Upper lobe of left lung (tissue), 6 donors: ENCODE measurements around the gene METTL26. TPM values are rescaled to one million over a fixed set of nuclear protein-coding genes. Genes with fewer than 3 reads are reported as not detected.
A peak's percentile ranks its signal among the peaks of the same experiment; 100 is the strongest.

Experiments
- ATAC-seq, 2 donors: fragments of 200-7000 bp; cut with Tn5 transposase; one replicate each; pipeline ENCODE4 v1.9.1; 2022; ENCODE audit warnings: mild to moderate bottlenecking in 2 of 2, moderate library complexity in 2 of 2; ENCODE audit not compliant: low FRiP score in 2 of 2
- DNase-seq, 2 donors: peaks; one replicate each; pipeline ENCODE4 v3.0.0-alpha.2; 2019 to 2020
- H3K27ac ChIP-seq, 4 donors: fragments of 200-600 bp; sonication (generic); one replicate each; pipeline ENCODE4 v1.5.1; 2016 to 2019
- H3K27me3 ChIP-seq, 4 donors: fragments of 200-600 bp; sonication (generic); one replicate each; pipeline ENCODE4 v1.5.1; 2017 to 2019
- H3K36me3 ChIP-seq, 4 donors: fragments of 200-600 bp; sonication (generic); one replicate each; pipeline ENCODE4 v1.5.1; 2016 to 2019
- H3K4me1 ChIP-seq, 4 donors: fragments of 200-600 bp; sonication (generic); one replicate each; pipeline ENCODE4 v1.5.1; 2018 to 2019
- H3K4me3 ChIP-seq, 4 donors: fragments of 200-600 bp; sonication (generic); one replicate each; pipeline ENCODE4 v1.5.1; 2017 to 2019; ENCODE audit warnings: mild to moderate bottlenecking in 2 of 4, moderate library complexity in 1 of 4
- H3K9me3 ChIP-seq, 4 donors: fragments of 200-600 bp; sonication (generic); one replicate each; pipeline ENCODE4 v1.5.1; 2018 to 2019
- EP300 ChIP-seq, 4 donors: sonication (generic); formaldehyde crosslinking; IDR thresholded peaks; one replicate each; pipeline ENCODE4 v1.5.1; 2017; ENCODE audit warnings: antibody characterized with exemption in 4 of 4, control low read depth in 2 of 4
- POLR2A ChIP-seq, 4 donors: fragments of 450-650 bp; IDR thresholded peaks; one replicate each; pipeline ENCODE4 v1.5.1; 2016 to 2017; ENCODE audit warnings: antibody characterized with exemption in 4 of 4, mild to moderate bottlenecking in 2 of 4
- POLR2AphosphoS5 ChIP-seq, 2 donors: sonication (generic); formaldehyde crosslinking; IDR thresholded peaks; one replicate each; pipeline ENCODE4 v1.5.1; 2017; ENCODE audit warnings: antibody characterized with exemption in 2 of 2
- whole genome bisulfite sequencing, 2 donors: methylation state at CpG; one replicate each; pipeline ENCODE4 v1.1.5; 2017 to 2018; 5-methylcytosine and 5-hydroxymethylcytosine counted together
- total RNA-seq, 6 donors: library from RNA; depleted of rRNA in 4 of 6; stranded (reverse); fragments of >200 nt in 4 of 6; gene quantifications; one replicate each; pipeline versions ENCODE4 v1.1.0 to v1.2.1, GENCODE V29; 2016 to 2021
- TF ChIP-seq, protein P1 (sequence below), 6 experiments: fragments of 450-650 bp in 4 of 6; fragments of 200-600 bp in 2 of 6; sonication (generic) in 2 of 6; IDR thresholded peaks; one replicate each; pipeline ENCODE4 v1.5.1; 2016 to 2019; ENCODE audit warnings: antibody characterized with exemption in 6 of 6
- donor health status: DM: no; HTN: no; CAD: no; lungs with moderate emphysema.
- donor health status: DM: no; HTN: yes; CAD: no; lungs with severe emphysema.

METTL26 gene
- total RNA-seq, 6 donors from 2014 or later: 69.5 to 210 (median 111) TPM

DNA sequence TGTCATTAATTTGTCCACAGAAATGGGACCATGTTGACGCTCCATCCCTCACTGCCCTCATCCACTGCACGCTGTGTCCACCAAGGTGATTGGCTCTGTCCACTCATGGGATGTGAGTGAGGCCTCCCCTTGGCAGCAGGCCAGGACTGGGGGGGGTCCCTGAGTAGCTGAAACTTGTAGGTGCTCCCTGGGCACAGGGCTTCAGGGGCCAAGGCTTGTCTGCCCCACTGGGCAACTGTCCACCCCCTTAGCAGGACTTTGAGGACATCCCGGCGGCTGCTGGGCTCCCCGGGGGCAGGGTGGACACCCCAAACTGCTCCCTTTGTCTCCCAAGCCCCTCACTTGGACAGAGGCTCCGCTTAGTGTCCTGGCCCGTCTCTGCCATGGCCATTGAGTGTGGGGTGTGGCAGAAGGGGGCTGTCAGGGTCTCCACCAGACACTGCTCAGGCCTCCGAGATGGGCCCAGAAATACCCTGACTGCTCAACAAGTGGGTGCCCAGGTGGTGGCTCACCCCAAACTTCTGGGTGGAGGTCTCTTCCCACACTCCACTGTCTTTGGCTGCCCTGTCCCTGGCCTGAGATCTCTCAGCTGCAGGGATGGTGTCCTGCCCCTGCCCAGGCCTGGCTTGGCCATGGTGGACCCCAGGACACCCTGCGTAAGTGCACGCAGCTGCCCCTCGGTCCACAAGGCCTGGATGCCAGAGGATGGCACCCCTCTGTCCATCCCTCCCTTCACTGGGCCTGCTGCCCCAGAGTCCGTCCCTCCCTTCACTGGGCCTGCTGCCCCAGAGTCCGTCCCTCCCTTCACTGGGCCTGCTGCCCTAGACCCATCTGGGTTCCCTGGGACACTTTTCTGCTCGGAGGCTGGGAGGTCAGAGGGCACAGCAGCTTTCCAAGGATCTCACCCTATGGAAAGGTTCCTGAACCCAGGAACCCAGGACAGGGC, 49.2 kb downstream of the METTL26 start:
- Histone ChIP-seq H3K36me3 (peaks cover 0 to 8% (median 2%) of the 10 kb centered on the region in 4 donors), H3K4me1 (peaks cover 21 to 39% (median 34%) of the 10 kb centered on the region in 4 donors), H3K4me3 (no peak overlapping the region), H3K9me3 (no peaks in the 10 kb centered on the region), H3K27me3 (no peaks in the 10 kb centered on the region), H3K27ac (peak overlapping the region in 2 of 4 donors; percentile 13 to 95)
- DNase-seq (peak in 1 of 2 donors; percentile 75), ATAC-seq (no peak)
- 78% methylated on average over 2 to 13 of the region's 14 CpGs for WGBS, 2 donors
- TF ChIP-seq, protein P1, sequence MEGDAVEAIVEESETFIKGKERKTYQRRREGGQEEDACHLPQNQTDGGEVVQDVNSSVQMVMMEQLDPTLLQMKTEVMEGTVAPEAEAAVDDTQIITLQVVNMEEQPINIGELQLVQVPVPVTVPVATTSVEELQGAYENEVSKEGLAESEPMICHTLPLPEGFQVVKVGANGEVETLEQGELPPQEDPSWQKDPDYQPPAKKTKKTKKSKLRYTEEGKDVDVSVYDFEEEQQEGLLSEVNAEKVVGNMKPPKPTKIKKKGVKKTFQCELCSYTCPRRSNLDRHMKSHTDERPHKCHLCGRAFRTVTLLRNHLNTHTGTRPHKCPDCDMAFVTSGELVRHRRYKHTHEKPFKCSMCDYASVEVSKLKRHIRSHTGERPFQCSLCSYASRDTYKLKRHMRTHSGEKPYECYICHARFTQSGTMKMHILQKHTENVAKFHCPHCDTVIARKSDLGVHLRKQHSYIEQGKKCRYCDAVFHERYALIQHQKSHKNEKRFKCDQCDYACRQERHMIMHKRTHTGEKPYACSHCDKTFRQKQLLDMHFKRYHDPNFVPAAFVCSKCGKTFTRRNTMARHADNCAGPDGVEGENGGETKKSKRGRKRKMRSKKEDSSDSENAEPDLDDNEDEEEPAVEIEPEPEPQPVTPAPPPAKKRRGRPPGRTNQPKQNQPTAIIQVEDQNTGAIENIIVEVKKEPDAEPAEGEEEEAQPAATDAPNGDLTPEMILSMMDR (IDR thresholded peaks at IDR 0.05): no peak
- peak in 1 of 4 donors; percentile 10 for TF ChIP-seq POLR2A (IDR thresholded peaks at IDR 0.05)

DNA sequence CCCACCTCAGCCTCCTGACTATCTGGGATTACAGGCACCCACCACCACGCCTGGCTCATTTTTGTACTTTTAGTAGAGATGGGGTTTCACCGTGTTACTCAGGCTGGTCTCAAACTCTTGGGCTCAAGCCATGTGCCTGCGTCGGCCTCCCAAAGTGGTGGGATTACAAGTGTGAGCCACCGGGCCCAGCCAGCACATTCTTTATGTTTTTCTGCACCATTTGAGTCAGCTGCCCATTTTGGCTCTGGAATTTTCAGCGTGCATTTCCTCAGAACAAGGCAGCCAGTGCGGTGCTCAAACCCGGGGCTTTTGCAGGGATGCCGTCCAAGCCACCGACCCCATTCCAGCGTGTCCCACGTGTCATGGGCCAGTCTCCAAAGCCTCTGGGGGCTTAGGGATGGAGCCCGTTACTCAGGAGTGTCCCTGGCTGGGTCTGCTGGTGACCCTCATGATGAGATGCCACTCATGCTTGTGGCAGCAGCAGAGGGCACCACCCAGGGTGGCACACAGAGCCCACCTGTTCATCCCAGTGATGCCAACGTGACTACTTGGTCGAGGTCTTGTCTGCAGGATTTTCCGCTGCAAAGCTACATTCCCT, 50.0 kb downstream of the METTL26 start:
- Histone ChIP-seq H3K27me3 (no peaks in the 10 kb centered on the region), H3K4me3 (no peak overlapping the region), H3K4me1 (peaks cover 18 to 32% (median 27%) of the 10 kb centered on the region in 4 donors), H3K9me3 (no peaks in the 10 kb centered on the region), H3K27ac (no peak overlapping the region), H3K36me3 (peaks cover 0 to 10% (median 3%) of the 10 kb centered on the region in 4 donors)
- DNase-seq (no peak), ATAC-seq (no peak)
- 48 to 51% methylated on average over 9 to 16 of the region's 16 CpGs for WGBS, 2 donors
- TF ChIP-seq EP300 (IDR thresholded peaks at IDR 0.05) (no peak), POLR2A (IDR thresholded peaks at IDR 0.05) (no peak), POLR2AphosphoS5 (IDR thresholded peaks at IDR 0.05) (no peak)
- TF ChIP-seq, protein P1 (IDR thresholded peaks at IDR 0.05): no peak

DNA sequence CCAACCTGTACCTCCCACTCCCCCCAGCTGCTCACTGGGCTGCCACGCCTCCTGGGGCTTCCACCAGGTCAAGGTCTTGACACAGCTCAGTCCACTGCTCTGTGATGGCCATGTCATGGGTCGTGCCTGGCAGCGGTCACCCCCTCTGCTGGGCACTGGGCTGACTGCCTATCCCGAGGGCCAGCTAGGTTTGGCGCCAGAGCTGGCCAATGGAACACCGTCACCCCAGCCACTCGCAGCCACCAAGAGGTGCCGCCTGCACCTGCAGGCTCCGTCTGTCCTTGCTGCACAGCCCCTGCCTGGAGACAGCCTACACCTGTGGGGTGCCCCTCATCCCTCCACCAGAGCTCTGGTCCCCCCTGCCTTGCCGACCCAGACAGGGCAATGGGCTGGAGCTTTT, 50.8 kb downstream of the METTL26 start:
- ATAC-seq (no peak), DNase-seq (peak; percentile 45 to 77)
- H3K27me3 ChIP-seq: no peaks in the 10 kb centered on the region
- H3K9me3 ChIP-seq: no peaks in the 10 kb centered on the region
- TF ChIP-seq POLR2AphosphoS5 (IDR thresholded peaks at IDR 0.05) (no peak), POLR2A (IDR thresholded peaks at IDR 0.05) (no peak), EP300 (IDR thresholded peaks at IDR 0.05) (no peak)
- TF ChIP-seq, protein P1 (IDR thresholded peaks at IDR 0.05): peak in 2 of 6 experiments; percentile 14 to 48
- H3K27ac ChIP-seq: no peak overlapping the region
- no peak overlapping the region for H3K4me3 ChIP-seq
- 0 to 14% methylated on average over 1 of the region's 10 CpGs for WGBS, 2 donors
- H3K36me3 ChIP-seq: peaks cover 0 to 15% (median 7%) of the 10 kb centered on the region in 4 donors
- peaks cover 13 to 24% (median 20%) of the 10 kb centered on the region in 4 donors for H3K4me1 ChIP-seq

Other genes with a start within 250 kb of the METTL26 start
- gene NME4, start 239.1 kb downstream of the METTL26 start, total RNA-seq: 10 to 100 TPM; 22.1 to 57.6 (median 41.8) TPM
- gene DECR2, start 234.4 kb downstream of the METTL26 start, total RNA-seq: 10 to 100 TPM in 5 of 6 donors, 1 to 10 TPM in 1; 8.6 to 22.4 (median 14.6) TPM
- 10 to 100 TPM; 38.9 to 95.3 (median 43.8) TPM for gene RAB11FIP3, start 210.7 kb downstream of the METTL26 start, total RNA-seq
- gene CAPN15, start 108.6 kb downstream of the METTL26 start, total RNA-seq: 10 to 100 TPM; 27.3 to 84.5 (median 66.1) TPM
- not detected for gene PRR35, start 75.9 kb downstream of the METTL26 start, total RNA-seq
- 1 to 10 TPM; 1.2 to 7.8 (median 3.3) TPM for gene NHLRC4, start 69.3 kb downstream of the METTL26 start, total RNA-seq
- 100 to 1,000 TPM in 2 of 6 donors, 10 to 100 TPM in 4; 42.7 to 153 (median 79.6) TPM for gene PIGQ, start 66.3 kb downstream of the METTL26 start, total RNA-seq
- gene RAB40C, start 46.2 kb downstream of the METTL26 start, total RNA-seq: 100 to 1,000 TPM in 1 of 6 donors, 10 to 100 TPM in 5; 40.5 to 101 (median 61.5) TPM
- 10 to 100 TPM in 1 of 6 donors, 1 to 10 TPM in 5; 1.7 to 16.8 (median 5.8) TPM for gene WFIKKN1, start 5.3 kb downstream of the METTL26 start, total RNA-seq
- 10 to 100 TPM; 34.9 to 85.7 (median 53.3) TPM for gene MCRIP2, start 5.5 kb upstream of the METTL26 start, total RNA-seq
- 100 to 1,000 TPM in 1 of 6 donors, 10 to 100 TPM in 5; 18.8 to 174 (median 34.1) TPM for gene WDR90, start 13.1 kb upstream of the METTL26 start, total RNA-seq
- 100 to 1,000 TPM in 4 of 6 donors, 10 to 100 TPM in 2; 53.0 to 535 (median 107) TPM for gene RHOT2, start 31.8 kb upstream of the METTL26 start, total RNA-seq
- 1 to 10 TPM in 2 of 6 donors, under 1 TPM in 3, not detected in 1; 0.59 to 2.1 (median 0.76) TPM for gene RHBDL1, start 39.4 kb upstream of the METTL26 start, total RNA-seq
- gene STUB1, start 44.1 kb upstream of the METTL26 start, total RNA-seq: 100 to 1,000 TPM; 101 to 186 (median 118) TPM
- 100 to 1,000 TPM in 1 of 6 donors, 10 to 100 TPM in 5; 60.0 to 109 (median 65.5) TPM for gene JMJD8, start 48.0 kb upstream of the METTL26 start, total RNA-seq
- 10 to 100 TPM in 5 of 6 donors, 1 to 10 TPM in 1; 8.3 to 20.6 (median 14.3) TPM for gene WDR24, start 54.1 kb upstream of the METTL26 start, total RNA-seq
- gene FBXL16, start 69.5 kb upstream of the METTL26 start, total RNA-seq: 1 to 10 TPM; 1.0 to 8.1 (median 4.1) TPM
- 10 to 100 TPM; 22.0 to 56.0 (median 40.8) TPM for gene METRN, start 78.8 kb upstream of the METTL26 start, total RNA-seq
- gene ANTKMT, start 84.8 kb upstream of the METTL26 start, total RNA-seq: 10 to 100 TPM; 38.7 to 69.7 (median 55.7) TPM
- 10 to 100 TPM in 5 of 6 donors, 1 to 10 TPM in 1; 3.5 to 69.1 (median 23.3) TPM for gene CCDC78, start 90.1 kb upstream of the METTL26 start, total RNA-seq
- gene HAGHL, start 90.8 kb upstream of the METTL26 start, total RNA-seq: 10 to 100 TPM in 5 of 6 donors, 1 to 10 TPM in 1; 4.0 to 43.0 (median 13.5) TPM
- 10 to 100 TPM; 27.8 to 96.4 (median 33.1) TPM for gene CIAO3, start 104.7 kb upstream of the METTL26 start, total RNA-seq
- 100 to 1,000 TPM in 4 of 6 donors, 10 to 100 TPM in 2; 47.8 to 275 (median 121) TPM for gene MSLN, start 124.4 kb upstream of the METTL26 start, total RNA-seq
- 10 to 100 TPM; 14.5 to 43.0 (median 20.8) TPM for gene RPUSD1, start 152.1 kb upstream of the METTL26 start, total RNA-seq
- 10 to 100 TPM in 4 of 6 donors, 1 to 10 TPM in 2; 4.1 to 39.8 (median 17.9) TPM for gene CHTF18, start 152.3 kb upstream of the METTL26 start, total RNA-seq
- not detected for gene GNG13, start 164.4 kb upstream of the METTL26 start, total RNA-seq